NT2/D1 (cell line): ENCODE results near the gene PLCB3.

Experiments used
- DNase-seq: peaks from one replicate; pipeline ENCODE4 v3.0.0-alpha.2; 2011; ENCODE audit warnings: low read depth, low spot score
- H3K27me3 ChIP-seq: 2 replicates; pipeline ENCODE4 v1.6.0; 2011; ENCODE audit warnings: mild to moderate bottlenecking; ENCODE audit not compliant: insufficient read length, insufficient read depth
- H3K36me3 ChIP-seq: 2 replicates; pipeline ENCODE4 v1.6.1; 2011; ENCODE audit warnings: mild to moderate bottlenecking, low read length, mixed read lengths; ENCODE audit not compliant: insufficient read depth, insufficient read length
- H3K4me1 ChIP-seq: 2 replicates; pipeline ENCODE4 v1.5.1; 2011; ENCODE audit not compliant: insufficient read depth, insufficient read length
- H3K4me3 ChIP-seq: 2 replicates; pipeline ENCODE4 v1.5.1; 2011; ENCODE audit warnings: low read depth; ENCODE audit not compliant: insufficient read length
- H3K9ac ChIP-seq: 2 replicates; pipeline ENCODE4 v1.6.0; 2011; ENCODE audit warnings: low read depth; ENCODE audit not compliant: insufficient read length
- H3K9me3 ChIP-seq: 2 replicates; pipeline ENCODE4 v1.5.1; 2011; ENCODE audit warnings: mild to moderate bottlenecking, low read length; ENCODE audit not compliant: insufficient read depth
- SUZ12 ChIP-seq: IDR thresholded peaks from 2 replicates; pipeline ENCODE4 v1.6.1; 2011; ENCODE audit not compliant: insufficient read length, insufficient read depth; ENCODE audit errors: extremely low read depth
- YY1 ChIP-seq: IDR thresholded peaks from 2 replicates; pipeline ENCODE4 v1.6.1; 2011; ENCODE audit not compliant: insufficient read length, insufficient read depth
- ZNF274 ChIP-seq: IDR thresholded peaks from 2 replicates; pipeline ENCODE4 v1.6.1; 2011; ENCODE audit warnings: mild to moderate bottlenecking, low read depth, low read length

The PLCB3 gene

GRCh38 chr11:64317325-64317960 lies 66.1 kb downstream of the PLCB3 start, which contains the start of gene TRMT112:
Gene TRMT112, minus strand, starts transcription at chr11:64317559. Its CDS starts 33 bp downstream, at chr11:64317526.
- peak within 1 kb of the TSS; percentile 94 for H3K4me3 ChIP-seq
- H3K27me3 ChIP-seq: no peaks in the 10 kb centered on the region
- no peaks in the 10 kb centered on the region for H3K9me3 ChIP-seq
- no peak for TF ChIP-seq YY1
- no peak for TF ChIP-seq ZNF274
- TF ChIP-seq SUZ12: no peak
- DNase-seq: peak; percentile 96
- H3K36me3 ChIP-seq: peaks cover 73% of the 10 kb centered on the region
- peaks cover 20% of the 10 kb centered on the region for H3K4me1 ChIP-seq
- H3K9ac ChIP-seq: peak within 1 kb of the TSS; percentile 96

GRCh38 chr11:64317961-64318765 lies 66.8 kb downstream of the PLCB3 start, which contains the start of gene PRDX5:
Gene PRDX5, plus strand, starts transcription at chr11:64318121. Its CDS starts 95 bp downstream, at chr11:64318216.
- H3K4me3 ChIP-seq: peak within 1 kb of the TSS; percentile 94
- peaks cover 73% of the 10 kb centered on the region for H3K36me3 ChIP-seq
- no peaks in the 10 kb centered on the region for H3K9me3 ChIP-seq
- H3K9ac ChIP-seq: peak within 1 kb of the TSS; percentile 96
- H3K4me1 ChIP-seq: peaks cover 27% of the 10 kb centered on the region
- H3K27me3 ChIP-seq: no peaks in the 10 kb centered on the region
- no peak for TF ChIP-seq YY1
- no peak for TF ChIP-seq ZNF274
- TF ChIP-seq SUZ12: no peak
- DNase-seq: peak; percentile 90
